A549 (cell line): Measurements from ENCODE around the gene LYST. TPM values are rescaled to one million over a fixed set of nuclear protein-coding genes. Genes with fewer than 3 reads are reported as not detected.

ENCODE experiments used
- ATAC-seq, 2 experiments: fragments of 200-7000 bp in 1 of 2; fragments of >200 bp in 1 of 2; cut with Nextera tagmentation in 1 of 2; cut with Tn5 transposase in 1 of 2; 3 replicates each; pipeline versions ENCODE4 v1.8.0 to v1.9.1; 2018 to 2020; ENCODE audit warnings: mild to moderate bottlenecking in 1 of 2, moderate library complexity in 1 of 2
- CTCF ChIA-PET: fragments of 300-600 bp; sonication (Branson Sonifier 250); formaldehyde crosslinking; extraction: SDS; loops from one replicate; lab custom pipeline; 2021; ENCODE audit warnings: antibody characterized with exemption, inconsistent platforms; lab: Yijun Ruan, JAX
- POLR2A ChIA-PET: fragments of 350-600 bp; formaldehyde crosslinking; extraction: SDS; loops from one replicate; lab custom pipeline; 2021; ENCODE audit warnings: antibody characterized with exemption, inconsistent platforms; lab: Yijun Ruan, JAX
- DNase-seq, 2 experiments: peaks; one replicate each; pipeline versions ENCODE4 v3.0.0 to v3.0.0-alpha.2; 2011 to 2016; ENCODE audit warnings: low read depth in 1 of 2, low spot score in 1 of 2
- FAIRE-seq: peaks from 2 replicates; lab custom pipeline; 2011; peaks lifted over from hg19 to GRCh38; lab: Jason Lieb, UNC
- H3K27ac ChIP-seq, 2 experiments: fragments of >200 bp; sonication (Bioruptor Twin); formaldehyde crosslinking; 3 replicates each; pipeline ENCODE4 v1.5.1; 2016 to 2017
- H3K4me1 ChIP-seq: fragments of >200 bp; sonication (Bioruptor Twin); formaldehyde crosslinking; 3 replicates; pipeline ENCODE4 v1.6.1; 2016
- H3K4me2 ChIP-seq: fragments of >200 bp; sonication (Bioruptor Twin); formaldehyde crosslinking; 3 replicates; pipeline ENCODE4 v1.6.1; 2016
- H3K4me3 ChIP-seq: fragments of >200 bp; sonication (Bioruptor Twin); formaldehyde crosslinking; 3 replicates; pipeline ENCODE4 v1.5.1; 2016
- H3K9me3 ChIP-seq: fragments of >200 bp; sonication (Bioruptor Twin); formaldehyde crosslinking; 3 replicates; pipeline ENCODE4 v1.6.1; 2016
- CBX8 ChIP-seq: fragments of 200-600 bp; sonication (generic); IDR thresholded peaks from 2 replicates; pipeline ENCODE4 v1.6.1; 2016
- CEBPB ChIP-seq, 2 experiments: fragments of >200 bp in 1 of 2; sonication (Bioruptor Twin) in 1 of 2; formaldehyde crosslinking in 1 of 2; IDR thresholded peaks; 2 replicates each; pipeline ENCODE4 v1.6.1; 2012 to 2016
- CHD2 ChIP-seq: fragments of 150-350 bp; IDR thresholded peaks from 2 replicates; pipeline ENCODE4 v1.6.1; 2014; ENCODE audit warnings: low read length; ENCODE audit not compliant: partially characterized antibody
- E2F6 ChIP-seq: IDR thresholded peaks from 2 replicates; pipeline ENCODE4 v1.6.1; 2012; ENCODE audit warnings: low read depth, borderline replicate concordance
- EHF ChIP-seq: fragments of 250-450 bp; sonication (Bioruptor Pico); IDR thresholded peaks from 2 replicates; pipeline ENCODE4 v1.5.0; 2020; ENCODE audit warnings: mild to moderate bottlenecking
- EHMT2 ChIP-seq: fragments of 200-600 bp; sonication (generic); IDR thresholded peaks from 2 replicates; pipeline ENCODE4 v1.6.1; 2016; ENCODE audit warnings: antibody characterized with exemption, low read depth, mild to moderate bottlenecking, moderate library complexity
- EP300 ChIP-seq, 2 experiments: fragments of >200 bp; sonication (Bioruptor Twin); formaldehyde crosslinking; IDR thresholded peaks; 2 replicates in 1 of 2; 3 replicates in 1 of 2; pipeline ENCODE4 v1.6.1; 2016 to 2017
- ESRRA ChIP-seq: fragments of 150-350 bp; IDR thresholded peaks from 2 replicates; pipeline ENCODE4 v1.6.1; 2014; ENCODE audit warnings: mild to moderate bottlenecking, low read length, borderline replicate concordance
- FOSB ChIP-seq: fragments of 250-450 bp; sonication (Bioruptor Pico); IDR thresholded peaks from 2 replicates; pipeline ENCODE4 v1.5.0; 2020; ENCODE audit warnings: mild to moderate bottlenecking, moderate library complexity
- FOXS1 ChIP-seq: fragments of 250-450 bp; sonication (Bioruptor Pico); IDR thresholded peaks from 2 replicates; pipeline ENCODE4 v1.5.0; 2020; ENCODE audit warnings: mild to moderate bottlenecking, moderate library complexity
- HOXA7 ChIP-seq: fragments of 250-450 bp; sonication (Bioruptor Pico); IDR thresholded peaks from 2 replicates; pipeline ENCODE4 v1.5.0; 2020; ENCODE audit warnings: mild to moderate bottlenecking, moderate library complexity
- HOXB5 ChIP-seq: fragments of 250-450 bp; sonication (Bioruptor Pico); IDR thresholded peaks from 2 replicates; pipeline ENCODE4 v1.5.0; 2020; ENCODE audit warnings: mild to moderate bottlenecking, moderate library complexity
- MAFK ChIP-seq: fragments of 450-650 bp; IDR thresholded peaks from 2 replicates; pipeline ENCODE4 v1.6.1; 2014; ENCODE audit not compliant: partially characterized antibody
- MAX ChIP-seq: IDR thresholded peaks from 2 replicates; pipeline ENCODE4 v1.6.1; 2012
- PBX3 ChIP-seq: IDR thresholded peaks from 2 replicates; pipeline ENCODE4 v1.6.1; 2012
- PHF8 ChIP-seq: fragments of 200-600 bp; sonication (generic); IDR thresholded peaks from 2 replicates; pipeline ENCODE4 v1.6.1; 2016; ENCODE audit warnings: low read depth, mild to moderate bottlenecking, antibody characterized with exemption, moderate library complexity, borderline replicate concordance
- POLR2AphosphoS2 ChIP-seq: conservative IDR thresholded peaks from 2 replicates; pipeline ENCODE4 v1.6.1; 2012; ENCODE audit warnings: low read length, improper control_type of control experiment, inconsistent platforms
- RARB ChIP-seq: fragments of 250-450 bp; sonication (Bioruptor Pico); IDR thresholded peaks from 2 replicates; pipeline ENCODE4 v1.8.0; 2021; ENCODE audit warnings: mild to moderate bottlenecking, moderate library complexity
- RCOR1 ChIP-seq: fragments of 150-350 bp; IDR thresholded peaks from 2 replicates; pipeline ENCODE4 v1.6.1; 2014; ENCODE audit warnings: antibody characterized with exemption, low read length, low read depth
- RFX5 ChIP-seq: fragments of 450-650 bp; IDR thresholded peaks from 2 replicates; pipeline ENCODE4 v1.7.1; 2014; ENCODE audit warnings: antibody characterized with exemption, mild to moderate bottlenecking, moderate library complexity
- RNF2 ChIP-seq: fragments of 200-600 bp; sonication (generic); IDR thresholded peaks from 2 replicates; pipeline ENCODE4 v1.6.1; 2016; ENCODE audit warnings: low read depth, mild to moderate bottlenecking, antibody characterized with exemption, moderate library complexity, borderline replicate concordance
- SMC3 ChIP-seq: fragments of >200 bp; sonication (Bioruptor Twin); formaldehyde crosslinking; IDR thresholded peaks from 3 replicates; pipeline ENCODE4 v1.6.1; 2018; ENCODE audit warnings: inconsistent platforms
- SREBF2 ChIP-seq: fragments of 450-650 bp; IDR thresholded peaks from 2 replicates; pipeline ENCODE4 v1.6.1; 2014; ENCODE audit warnings: mild to moderate bottlenecking, moderate library complexity
- TFCP2L1 ChIP-seq: fragments of 250-450 bp; sonication (Bioruptor Pico); IDR thresholded peaks from 2 replicates; pipeline ENCODE4 v1.5.0; 2021; ENCODE audit warnings: mild to moderate bottlenecking
- TP53 ChIP-seq: fragments of 250-450 bp; sonication (Bioruptor Pico); IDR thresholded peaks from 2 replicates; pipeline ENCODE4 v1.5.0; 2021; ENCODE audit warnings: mild to moderate bottlenecking, moderate library complexity
- ZNF302 ChIP-seq: fragments of 250-450 bp; sonication (Bioruptor Pico); IDR thresholded peaks from 2 replicates; pipeline ENCODE4 v1.9.0; 2021; ENCODE audit warnings: inconsistent platforms, mild to moderate bottlenecking, moderate library complexity
- WGBS: methylation state at CpG from one replicate; pipeline ENCODE4 v1.1.6; 2017; ENCODE audit errors: missing lambda C conversion rate; 5-methylcytosine and 5-hydroxymethylcytosine counted together
- polyA plus RNA-seq, 4 experiments: library from polyadenylated mRNA; depleted of rRNA in 3 of 4; stranded (reverse); fragments of >200 nt; fragmentation: RNase III in 1 of 4; extraction: RNeasy Plus Mini Kit Qiagen cat#74134 plus additional on column Dnase treatment in 1 of 4; gene quantifications; 2 replicates in 3 of 4; 3 replicates in 1 of 4; pipeline ENCODE4 v1.2.3, GENCODE V29; 2011 to 2017
- TF ChIP-seq, protein P1 (sequence below): fragments of 250-450 bp; sonication (Bioruptor Pico); IDR thresholded peaks from 2 replicates; pipeline ENCODE4 v1.5.0; 2020; ENCODE audit warnings: low read depth, mild to moderate bottlenecking, moderate library complexity

The LYST gene
- polyA plus RNA-seq, 2 of the 4 experiments (the other 2 are of a cell fraction) = 2.5 to 9.4 TPM

DNA sequence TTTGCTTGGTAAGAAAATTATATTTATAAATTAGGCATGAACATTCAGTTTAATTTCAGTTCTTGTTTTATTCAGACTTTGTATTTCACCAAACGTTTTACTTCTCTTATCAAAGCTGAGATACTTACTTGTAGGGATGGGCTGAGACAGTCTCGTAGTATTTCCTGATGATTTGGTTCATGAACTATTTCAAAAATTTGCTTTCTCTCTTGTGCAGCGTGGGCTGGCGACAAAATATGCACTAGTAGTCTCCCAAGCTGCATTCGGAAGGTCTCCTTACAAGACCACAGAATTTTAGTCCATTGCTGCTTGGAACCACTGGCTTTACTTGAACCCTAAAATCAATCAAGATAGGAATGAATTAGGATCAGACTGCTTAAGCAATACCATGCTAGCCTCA lies 125.4 kb downstream of the LYST start:
- peak; percentile 28 for FAIRE-seq
- H3K4me1 ChIP-seq = peaks cover 27% of the 10 kb centered on the region
- peak in 1 of 2 experiments; percentile 44 for DNase-seq
- H3K27ac ChIP-seq = peak overlapping the region; percentile 13 to 67; a peak in 4 of 6 replicates
- 19% methylated on average over 5 of the region's 5 CpGs for WGBS
- TF ChIP-seq SMC3 (no peak), HOXB5 (no peak), ESRRA (no peak), CEBPB (IDR thresholded peaks at IDR 0.05) (no peak), MAFK (no peak), ZNF302 (CRISPR knock-in tag) (no peak), RNF2 (no peak), E2F6 (no peak), SREBF2 (no peak), RFX5 (no peak)
- CTCF ChIA-PET = interaction anchor here (1.3 kb wide), 1 partner anchor 10 kb away, joined by 3 read pairs; no protein-coding TSS in a partner anchor
- peak overlapping the region; percentile 55 for H3K4me2 ChIP-seq
- H3K4me3 ChIP-seq = no peak overlapping the region
- POLR2A ChIA-PET = no interaction called here
- no peaks in the 10 kb centered on the region for H3K9me3 ChIP-seq
- ATAC-seq = peak in 1 of 2 experiments; percentile 79; a peak in 3 of 6 replicates

- DNase-seq (no peak), ATAC-seq (no peak), FAIRE-seq (no peak)
- TF ChIP-seq E2F6 (no peak), TP53 (no peak), RNF2 (no peak), RARB (CRISPR knock-in tag) (no peak), CHD2 (no peak), TFCP2L1 (no peak), ZNF302 (CRISPR knock-in tag) (no peak), MAX (no peak), EHMT2 (no peak), EHF (CRISPR knock-in tag) (no peak), RCOR1 (no peak), FOXS1 (no peak), ESRRA (no peak), EP300 (IDR thresholded peaks at IDR 0.05) (no peak), SREBF2 (no peak), FOSB (no peak), PHF8 (no peak)
- TF ChIP-seq, protein P1, sequence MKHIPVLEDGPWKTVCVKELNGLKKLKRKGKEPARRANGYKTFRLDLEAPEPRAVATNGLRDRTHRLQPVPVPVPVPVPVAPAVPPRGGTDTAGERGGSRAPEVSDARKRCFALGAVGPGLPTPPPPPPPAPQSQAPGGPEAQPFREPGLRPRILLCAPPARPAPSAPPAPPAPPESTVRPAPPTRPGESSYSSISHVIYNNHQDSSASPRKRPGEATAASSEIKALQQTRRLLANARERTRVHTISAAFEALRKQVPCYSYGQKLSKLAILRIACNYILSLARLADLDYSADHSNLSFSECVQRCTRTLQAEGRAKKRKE (CRISPR knock-in tag) = no peak
- Histone ChIP-seq H3K9me3 (no peaks in the 10 kb centered on the region), H3K27ac (no peak overlapping the region), H3K4me3 (no peak overlapping the region), H3K4me1 (peaks cover 27% of the 10 kb centered on the region), H3K4me2 (peak overlapping the region; percentile 25; the same call in 1 of the 3 replicates)
- ChIA-PET CTCF (interaction anchor here (1.5 kb wide), 1 partner anchor 232 kb away, joined by 5 read pairs; no protein-coding TSS in a partner anchor), POLR2A (no interaction called here)
- 66% methylated on average over 6 of the region's 6 CpGs for WGBS
These were observed 127.1 kb downstream of the LYST start for GRCh38 chr1:235739631-235740030.

- WGBS = 3% methylated on average over 1 of the region's 1 CpG
- FAIRE-seq (peak; percentile 36), ATAC-seq (peak in 1 of 2 experiments; percentile 38; a peak in 2 of 6 replicates), DNase-seq (peak in 1 of 2 experiments; percentile 17)
- peaks cover 27% of the 10 kb centered on the region for H3K4me1 ChIP-seq
- H3K4me2 ChIP-seq = peak overlapping the region; percentile 25; the same call in 1 of the 3 replicates
- POLR2A ChIA-PET = no interaction called here
- H3K4me3 ChIP-seq = no peak overlapping the region
- no peak overlapping the region for H3K27ac ChIP-seq
- H3K9me3 ChIP-seq = no peaks in the 10 kb centered on the region
- TF ChIP-seq HOXA7 (CRISPR knock-in tag) = no peak
- TF ChIP-seq EHMT2 = no peak
- no peak for TF ChIP-seq PBX3
- TF ChIP-seq CBX8 = no peak
- TF ChIP-seq MAX = 0 out of 2 replicates have a peak, but pooled peaks have one; percentile 36
- no peak for TF ChIP-seq POLR2AphosphoS2
- TF ChIP-seq, all 56 proteins: peak for 1
- CTCF ChIA-PET = interaction anchor here (1.5 kb wide), 1 partner anchor 233 kb away, joined by 5 read pairs; no protein-coding TSS in a partner anchor
These were observed 127.6 kb downstream of the LYST start for GRCh38 chr1:235739124-235739523.
